GM18505 (cell line): ENCODE measurements around the gene MTMR6.
"Not testable (repeated sequence)": the region's sequence is repeated elsewhere in the genome, so short reads cannot be mapped to it uniquely, and the experiment has no call there.

Experiments used
- ATAC-seq: cut with Tn5 transposase; IDR thresholded peaks from one replicate; pipeline ENCODE4 v1.9.1; 2021; ENCODE audit not compliant: unreplicated experiment
- POLR2A ChIP-seq: IDR thresholded peaks from 4 replicates; pipeline ENCODE4 v1.6.1; 2011; ENCODE audit warnings: borderline replicate concordance; ENCODE audit not compliant: insufficient read depth, insufficient read length; ENCODE audit errors: extremely low read depth

Gene MTMR6

DNA sequence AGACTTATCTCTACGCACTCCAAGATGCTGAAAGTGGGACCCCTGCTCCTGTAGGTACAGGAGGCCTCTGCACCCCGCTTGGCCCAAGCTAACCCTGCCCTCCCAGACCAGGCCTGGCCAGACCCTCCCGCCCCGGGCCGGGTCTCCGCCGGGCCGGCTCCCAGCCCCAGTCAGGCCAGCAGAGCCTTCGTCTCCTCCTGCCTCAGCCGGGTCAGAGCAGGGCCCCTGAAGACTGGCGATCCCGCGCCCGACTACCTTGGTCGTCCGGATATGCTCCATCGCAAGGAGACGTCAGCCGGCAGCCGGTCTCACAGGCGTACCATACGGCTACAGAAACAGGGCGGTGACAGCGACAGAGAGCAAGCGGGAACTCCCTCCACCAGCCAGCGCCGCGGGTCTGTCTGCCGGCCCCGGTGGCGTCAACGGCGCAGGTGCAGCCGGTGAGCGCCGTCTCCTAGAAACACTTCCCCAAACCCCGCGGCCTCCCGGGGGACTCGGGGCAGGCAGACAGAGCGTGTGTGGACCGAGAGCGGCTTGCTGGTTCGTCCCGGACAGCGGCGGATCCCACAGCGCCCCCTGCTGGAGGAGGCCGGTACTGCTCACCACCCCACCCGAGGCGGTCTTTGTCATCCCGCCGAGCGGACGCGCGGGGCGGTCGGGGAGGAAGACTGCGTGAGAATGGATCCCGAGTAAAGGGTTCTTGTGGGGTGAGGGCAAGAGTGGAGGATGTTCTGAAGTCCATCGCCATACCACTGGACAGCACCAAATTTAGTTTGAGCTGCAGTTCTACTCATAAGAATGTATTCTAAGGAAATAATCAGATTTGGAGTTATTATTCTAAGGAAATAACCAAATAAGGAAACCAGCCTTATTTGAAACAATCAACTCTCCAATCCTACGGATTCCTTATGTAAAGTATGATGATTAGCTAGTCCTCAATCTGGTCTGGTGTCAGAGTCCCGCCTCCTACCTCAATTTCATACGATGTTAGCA, at the start of gene MTMR6:
Gene MTMR6 (minus strand): TSS at position 520 of the 993 bp plus-strand sequence. CDS start 241 bp downstream, at position 279.
- ATAC-seq, result peak; percentile 97
- TF ChIP-seq POLR2A, result peak; percentile 86

DNA sequence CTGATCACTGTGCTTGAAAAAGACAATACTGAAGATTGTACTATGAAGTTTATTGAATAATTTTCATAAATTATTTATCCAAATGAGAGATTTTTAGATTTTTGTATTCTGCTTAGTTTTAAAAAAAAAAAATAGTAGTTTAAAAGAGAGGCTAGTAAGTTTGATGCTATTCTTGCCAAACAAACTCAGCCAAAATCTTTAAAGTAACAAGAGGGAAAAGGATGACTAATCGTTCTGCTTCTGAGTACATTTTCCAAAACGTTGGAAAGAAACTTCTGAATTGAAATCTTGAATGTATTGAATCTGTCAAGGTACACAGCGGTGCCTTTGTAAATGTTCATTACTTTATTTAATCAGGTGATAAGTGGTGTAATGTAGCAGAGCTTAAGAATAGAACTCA, 48.6 kb upstream of the MTMR6 start:
- no peak for TF ChIP-seq POLR2A
- ATAC-seq, result no peak

DNA sequence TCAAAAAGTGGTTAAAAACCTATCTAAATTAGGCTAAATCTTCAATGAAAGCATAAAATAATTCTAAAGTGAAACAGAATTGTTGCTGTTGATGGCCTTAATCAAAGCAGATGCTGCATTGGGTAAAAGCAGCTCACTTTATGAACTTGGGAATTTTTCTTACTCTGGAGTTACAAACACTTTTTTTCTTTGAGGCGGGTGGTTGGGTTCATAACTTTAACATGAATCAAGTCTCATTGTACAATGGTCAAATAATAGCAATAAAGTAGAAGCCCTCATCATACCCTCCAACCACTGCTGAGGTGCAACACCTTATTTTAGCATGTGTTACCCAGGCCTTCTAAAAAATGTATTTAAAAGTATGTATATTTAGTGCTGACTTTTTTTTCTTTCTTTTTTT, 43.3 kb upstream of the MTMR6 start:
- no peak for ATAC-seq
- TF ChIP-seq POLR2A, result no peak

DNA sequence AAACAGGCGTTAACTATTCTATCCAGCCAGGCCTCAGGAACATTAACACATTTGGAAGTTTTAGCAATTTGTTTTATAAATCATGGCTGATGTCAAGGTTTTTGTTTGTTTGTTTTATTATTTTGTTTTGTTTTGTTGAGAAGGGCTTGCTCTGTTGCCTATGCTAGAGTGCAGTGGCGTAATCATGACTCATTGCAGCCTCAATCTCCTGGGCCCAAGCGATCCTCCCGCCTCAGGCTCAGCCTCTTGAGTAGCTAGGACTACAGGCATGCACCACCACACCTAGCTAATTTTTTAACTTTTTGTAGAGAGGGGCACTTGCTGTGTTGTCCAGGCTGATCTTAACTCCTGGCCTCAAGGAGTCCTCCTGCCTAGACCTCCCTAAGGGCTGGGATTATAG, 42.4 kb upstream of the MTMR6 start:
- TF ChIP-seq POLR2A, result no peak
- no peak for ATAC-seq

DNA sequence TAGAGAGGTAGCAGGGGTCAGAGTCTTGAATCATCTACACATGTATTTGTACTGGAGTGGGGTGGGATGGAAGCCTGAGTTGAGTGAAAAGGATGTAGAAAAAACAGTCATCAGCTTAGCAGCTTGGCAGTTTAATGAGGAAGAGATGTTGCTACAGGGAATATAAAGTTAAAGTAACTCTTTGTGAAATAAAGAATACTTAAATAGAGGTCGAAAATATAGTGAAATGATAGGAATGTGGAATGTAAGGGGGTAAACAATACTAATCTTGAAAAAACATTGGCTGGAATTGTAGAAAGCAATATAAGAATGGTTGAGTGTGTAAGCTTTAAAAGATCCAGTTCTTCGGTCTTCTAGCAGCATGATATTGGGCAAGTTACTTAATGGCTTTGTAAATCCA, 36.8 kb upstream of the MTMR6 start:
- no peak for TF ChIP-seq POLR2A
- no peak for ATAC-seq

DNA sequence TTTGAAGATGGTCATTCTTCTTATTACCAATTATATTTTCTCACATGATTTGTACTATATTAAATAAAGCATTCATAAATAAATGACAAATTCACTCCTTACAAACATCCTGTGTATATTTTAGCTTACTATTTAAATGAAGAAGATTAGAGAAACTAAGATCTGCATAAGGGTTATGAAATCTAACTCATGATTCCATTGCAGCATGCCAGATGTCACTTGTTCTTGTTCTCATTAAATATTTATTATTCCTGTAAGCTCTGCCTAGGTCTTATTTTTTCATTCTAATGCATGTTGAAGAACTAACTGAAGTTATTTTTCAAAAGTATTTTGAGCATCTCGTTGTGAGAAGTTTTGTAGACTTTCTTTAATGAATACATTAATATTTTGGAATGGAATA, 32.5 kb upstream of the MTMR6 start:
- ATAC-seq, result no peak
- TF ChIP-seq POLR2A, result no peak

DNA sequence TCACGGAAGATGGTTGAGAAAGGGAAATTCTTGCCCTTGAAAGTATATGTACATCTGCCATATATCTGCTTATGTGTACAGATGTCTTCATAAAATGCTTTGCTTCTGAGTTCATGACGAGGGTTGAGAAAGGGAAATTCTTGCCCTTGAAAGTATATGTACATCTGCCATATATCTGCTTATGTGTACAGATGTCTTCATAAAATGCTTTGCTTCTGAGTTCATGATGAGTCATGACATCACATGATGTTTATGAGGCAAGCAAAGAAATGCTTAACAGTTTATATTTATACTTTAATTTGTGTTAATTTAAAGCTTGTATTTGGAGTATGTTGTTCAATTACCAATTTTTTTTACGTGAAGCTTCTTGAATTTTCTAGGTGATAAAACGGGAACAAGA, 31.7 kb upstream of the MTMR6 start:
- not testable (repeated sequence) for ATAC-seq

DNA sequence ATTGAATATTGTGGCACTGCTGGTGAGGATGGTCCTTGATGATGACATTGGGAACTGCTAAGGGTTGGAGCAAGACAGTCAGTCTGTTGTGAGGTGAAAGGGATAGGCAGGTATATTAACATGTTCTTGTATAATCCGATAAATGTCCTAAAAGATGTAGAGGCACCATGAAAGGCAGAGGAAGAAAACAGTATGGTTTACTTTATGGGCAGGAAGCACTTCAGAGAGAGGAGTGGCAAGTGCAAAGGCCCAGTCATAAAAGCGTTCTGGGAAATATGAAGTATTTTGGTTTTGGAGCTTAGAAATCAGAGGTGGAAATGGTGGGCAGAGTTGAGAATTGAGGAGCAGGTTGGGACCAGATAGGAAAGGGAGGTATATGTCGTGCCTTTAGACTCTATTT, 23.6 kb upstream of the MTMR6 start:
- ATAC-seq, result no peak
- TF ChIP-seq POLR2A, result no peak

DNA sequence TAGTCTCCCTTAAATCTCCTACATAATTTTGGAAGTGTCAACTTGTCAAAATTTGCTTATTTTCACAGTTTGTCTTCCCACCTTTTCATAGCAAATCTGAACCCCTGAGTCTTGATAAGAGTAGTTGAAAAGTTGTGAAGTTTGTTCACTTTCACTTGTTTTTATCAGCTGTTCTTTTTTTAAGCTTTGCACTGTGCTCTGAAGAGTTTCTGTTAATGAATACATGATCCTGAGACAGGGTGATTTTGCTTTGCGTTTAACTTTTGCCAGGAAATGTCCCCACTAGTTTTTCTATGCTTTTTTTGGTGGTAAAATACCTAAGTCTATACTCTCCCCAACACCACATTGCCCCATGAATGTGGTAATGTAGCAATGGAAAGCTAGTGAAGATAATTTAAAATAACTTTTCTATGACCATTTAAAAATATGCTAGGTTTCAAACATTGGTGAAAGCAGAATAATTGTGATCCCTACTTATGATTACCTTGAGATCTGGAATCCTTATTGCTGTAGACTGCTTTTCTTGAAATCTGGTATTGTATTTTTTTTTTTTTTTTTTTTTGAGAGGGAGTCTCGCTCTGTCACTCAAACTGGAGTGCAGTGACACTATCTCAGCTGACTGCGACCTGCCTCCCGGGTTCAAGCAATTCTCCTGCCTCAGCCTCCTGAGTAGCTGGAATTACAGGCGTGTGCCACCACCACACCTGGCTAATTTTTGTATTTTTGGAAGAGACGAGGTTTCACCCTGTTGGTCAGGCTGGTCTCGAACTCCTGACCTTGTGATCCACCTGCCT, 19.6 kb upstream of the MTMR6 start:
- ATAC-seq, result no peak

DNA sequence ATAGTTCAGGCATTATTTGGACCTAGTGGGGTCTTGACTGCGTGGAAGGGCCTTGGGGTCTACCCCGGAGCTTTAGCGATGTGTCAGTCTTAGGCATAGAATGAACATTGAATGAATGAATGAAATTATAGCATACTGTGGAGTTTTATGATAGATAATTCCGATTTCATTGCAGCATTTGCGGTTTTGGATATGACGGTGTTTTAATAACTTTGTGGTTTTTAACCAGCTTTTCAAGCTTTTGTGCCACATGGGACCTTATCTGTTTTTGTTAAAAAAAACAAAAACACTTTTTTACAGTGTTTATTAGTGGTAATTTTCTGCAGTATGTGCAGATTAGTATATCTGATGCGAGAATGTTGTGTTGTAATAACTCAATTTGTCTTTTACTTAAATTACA, 14.8 kb upstream of the MTMR6 start:
- no peak for TF ChIP-seq POLR2A
- ATAC-seq, result no peak

More for the DNA sequence above, 19.6 kb upstream of the MTMR6 start:
- no peak for TF ChIP-seq POLR2A

DNA sequence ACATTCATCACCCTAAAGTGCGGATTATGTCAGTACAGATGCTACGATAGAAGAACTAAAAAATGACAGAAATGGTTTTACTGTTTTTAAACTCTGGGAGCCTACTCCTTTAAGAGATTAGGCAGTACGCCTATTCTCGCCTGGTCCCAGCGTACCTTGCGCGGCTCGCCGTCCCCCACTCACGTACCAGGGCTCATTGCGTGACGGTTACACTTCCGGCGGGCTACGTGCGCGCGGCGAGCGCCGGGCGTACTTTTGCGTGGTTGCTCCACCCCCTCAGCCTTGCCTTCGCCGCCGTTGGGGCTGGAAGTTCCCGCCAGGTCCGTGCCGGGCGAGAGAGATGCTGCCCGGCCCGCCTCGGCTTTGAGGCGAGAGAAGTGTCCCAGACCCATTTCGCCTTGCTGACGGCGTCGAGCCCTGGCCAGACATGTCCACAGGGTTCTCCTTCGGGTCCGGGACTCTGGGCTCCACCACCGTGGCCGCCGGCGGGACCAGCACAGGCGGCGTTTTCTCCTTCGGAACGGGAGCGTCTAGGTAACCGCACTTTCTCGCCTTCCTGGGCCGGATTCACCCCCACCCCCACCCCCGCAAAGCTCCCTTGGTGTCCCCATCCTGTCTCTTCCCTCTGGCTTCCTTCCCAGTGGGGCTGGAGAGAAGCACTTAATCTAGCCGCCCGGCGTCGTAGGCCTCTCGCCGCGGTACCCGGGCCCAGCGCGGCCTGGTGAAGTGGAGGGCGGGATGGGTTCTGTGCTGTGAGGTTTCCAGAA, 14.2 kb upstream of the MTMR6 start, which contains the start of gene NUP58:
Gene NUP58 (plus strand): TSS at position 279 of the 767 bp plus-strand sequence. CDS start 149 bp downstream, at position 428.
- ATAC-seq, result peak; percentile 98
- peak; percentile 93 for TF ChIP-seq POLR2A

DNA sequence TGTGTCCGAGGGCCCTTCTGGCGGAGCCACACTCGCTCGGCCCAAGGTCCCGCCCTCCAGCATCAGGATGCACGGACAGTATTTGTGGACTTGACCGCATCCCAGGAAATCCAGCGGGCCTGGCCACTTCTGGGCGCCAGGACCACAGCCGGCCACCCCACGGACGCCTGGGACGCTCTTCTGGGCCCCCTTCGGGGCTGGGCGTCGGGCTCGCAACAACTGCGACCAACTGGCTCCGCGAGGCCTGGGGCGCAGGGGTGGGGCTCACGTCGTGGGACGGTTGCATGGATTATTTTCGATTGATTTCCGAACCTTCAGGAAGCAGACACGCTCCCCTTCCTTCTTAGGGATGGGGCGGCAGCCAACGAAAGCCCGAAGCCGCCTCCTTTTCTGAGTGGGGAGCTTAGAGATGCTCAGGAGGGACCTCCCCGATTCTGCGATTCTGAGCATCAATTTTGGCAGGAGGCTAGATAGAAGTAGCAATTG, 13.6 kb upstream of the MTMR6 start:
- ATAC-seq, result no peak
- no peak for TF ChIP-seq POLR2A

DNA sequence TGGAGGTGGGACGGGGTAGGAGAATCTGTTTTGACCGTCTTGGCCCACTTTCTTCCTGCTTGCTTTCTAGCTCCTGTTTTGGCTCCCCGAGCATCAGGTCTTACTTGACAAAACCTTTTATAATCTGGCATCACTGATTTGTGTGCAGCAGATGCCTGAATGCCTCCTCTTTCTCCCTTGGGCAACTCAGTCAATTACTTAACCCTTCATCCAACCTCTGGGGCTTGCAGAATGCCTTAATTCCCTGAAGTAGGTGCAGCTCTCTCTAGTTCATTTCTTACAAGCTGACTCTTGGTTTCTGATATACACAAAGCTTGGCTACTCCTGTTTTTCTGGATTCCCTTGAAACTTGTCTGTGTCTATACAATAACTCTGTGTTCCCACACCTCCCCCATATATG, 8.4 kb upstream of the MTMR6 start:
- no peak for ATAC-seq

More for the DNA sequence above, 8.4 kb upstream of the MTMR6 start:
- TF ChIP-seq POLR2A, result no peak
